Stomach (tissue), 9 donors: ENCODE data around the gene TPRG1L. TPM values are rescaled to one million over a fixed set of nuclear protein-coding genes. Genes with fewer than 3 reads are reported as not detected.
A peak's percentile ranks its signal among the peaks of the same experiment; 100 is the strongest.

Experiments used
- DNase-seq, 2 donors: peaks; one replicate each; pipeline versions ENCODE4 v3.0.0 to v3.0.0-alpha.2; 2013 to 2019
- H3K27ac ChIP-seq, 5 donors: fragments of 200-600 bp in 4 of 5; sonication (generic) in 4 of 5; one replicate each; pipeline ENCODE4 v1.5.1; 2013 to 2019; ENCODE audit warnings: mild to moderate bottlenecking in 1 of 5, moderate library complexity in 1 of 5
- H3K27me3 ChIP-seq, 3 donors: fragments of 200-600 bp; sonication (generic); one replicate each; pipeline ENCODE4 v1.5.1; 2017 to 2019; ENCODE audit warnings: mixed run types in 1 of 3
- H3K36me3 ChIP-seq, 4 donors: fragments of 200-600 bp; sonication (generic); 1 replicate in 3 of 4; 2 replicates in 1 of 4; pipeline ENCODE4 v1.5.1; 2016 to 2019
- H3K4me1 ChIP-seq, 4 donors: fragments of 200-600 bp; sonication (generic); one replicate each; pipeline ENCODE4 v1.5.1; 2016 to 2019
- H3K4me3 ChIP-seq, 4 donors: fragments of 200-600 bp; sonication (generic) in 3 of 4; one replicate each; pipeline ENCODE4 v1.5.1; 2016 to 2019; ENCODE audit warnings: mild to moderate bottlenecking in 1 of 4
- H3K9me3 ChIP-seq, 4 donors: fragments of 200-600 bp; sonication (generic); one replicate each; pipeline ENCODE4 v1.5.1; 2016 to 2019
- EP300 ChIP-seq: sonication (generic); formaldehyde crosslinking; IDR thresholded peaks from one replicate; pipeline ENCODE4 v1.6.1; 2017; ENCODE audit warnings: antibody characterized with exemption
- POLR2A ChIP-seq, 4 donors: fragments of 450-650 bp; IDR thresholded peaks; one replicate each; pipeline ENCODE4 v1.6.1; 2016; ENCODE audit warnings: antibody characterized with exemption in 4 of 4, control low read depth in 2 of 4, mild to moderate bottlenecking in 1 of 4, moderate library complexity in 1 of 4
- POLR2AphosphoS5 ChIP-seq, 3 donors: sonication (generic); formaldehyde crosslinking; IDR thresholded peaks; one replicate each; pipeline ENCODE4 v1.6.1; 2016; ENCODE audit warnings: antibody characterized with exemption in 3 of 3
- WGBS, 5 donors: extraction: QIAGEN DNeasy Blood & Tissue Kit in 3 of 5; methylation state at CpG; one replicate each; pipeline versions ENCODE4 v1.1.5 to v1.1.7; 2013 to 2018; 5-methylcytosine and 5-hydroxymethylcytosine counted together
- intact Hi-C: fragments of 100-400 bp; cut with DNase I; formaldehyde crosslinking; loops from one replicate; pipeline ENCODE4 v1.15.1; 2023; ENCODE audit warnings: low total_unique reads
- polyA plus RNA-seq, 3 donors: library from polyadenylated mRNA; stranded (reverse); fragments of 200-250 nt; gene quantifications; one replicate each; pipeline ENCODE4 v1.2.3, GENCODE V29; 2013
- total RNA-seq, 5 donors: library from RNA; depleted of rRNA; stranded (reverse); fragments of >200 nt; gene quantifications; one replicate each; pipeline versions ENCODE4 v1.1.0 to v1.2.3, GENCODE V29; 2014 to 2016
- TF ChIP-seq, protein P1 (sequence below), 7 experiments: fragments of 450-650 bp in 4 of 7; fragments of 200-600 bp in 3 of 7; sonication (generic) in 3 of 7; IDR thresholded peaks; one replicate each; pipeline ENCODE4 v1.5.1; 2016 to 2019; ENCODE audit warnings: antibody characterized with exemption in 7 of 7, control low read depth in 2 of 7, mild to moderate bottlenecking in 1 of 7
- donor health status: healthy with polysubstance abuse.
- donor health status: Bipolar disorder and iron deficiency.
- donor health status: healthy.

TPRG1L gene
- total and polyA plus RNA-seq, 8 donors = 21.6 to 60.0 (median 30.4) TPM

DNA sequence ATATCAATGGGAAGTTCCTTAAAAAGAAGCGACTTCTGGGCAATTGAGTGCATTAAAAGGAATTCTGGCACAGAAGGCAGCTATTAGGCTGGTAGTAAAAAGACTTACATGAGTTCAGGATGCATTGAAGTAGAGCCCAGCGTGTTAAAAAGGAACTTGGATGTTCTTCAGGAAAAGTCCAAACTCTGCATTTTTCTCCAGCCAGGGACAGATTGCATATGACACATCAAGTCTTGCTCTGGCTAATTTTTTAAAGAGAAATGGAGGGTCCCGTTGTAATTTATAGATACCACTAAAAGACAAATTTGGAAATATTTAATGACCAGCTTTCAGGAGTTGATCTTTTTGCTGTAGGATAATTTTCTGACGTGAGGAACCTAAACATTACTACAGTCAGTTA lies 1.2 kb downstream of the TPRG1L start:
- TF ChIP-seq, protein P1, sequence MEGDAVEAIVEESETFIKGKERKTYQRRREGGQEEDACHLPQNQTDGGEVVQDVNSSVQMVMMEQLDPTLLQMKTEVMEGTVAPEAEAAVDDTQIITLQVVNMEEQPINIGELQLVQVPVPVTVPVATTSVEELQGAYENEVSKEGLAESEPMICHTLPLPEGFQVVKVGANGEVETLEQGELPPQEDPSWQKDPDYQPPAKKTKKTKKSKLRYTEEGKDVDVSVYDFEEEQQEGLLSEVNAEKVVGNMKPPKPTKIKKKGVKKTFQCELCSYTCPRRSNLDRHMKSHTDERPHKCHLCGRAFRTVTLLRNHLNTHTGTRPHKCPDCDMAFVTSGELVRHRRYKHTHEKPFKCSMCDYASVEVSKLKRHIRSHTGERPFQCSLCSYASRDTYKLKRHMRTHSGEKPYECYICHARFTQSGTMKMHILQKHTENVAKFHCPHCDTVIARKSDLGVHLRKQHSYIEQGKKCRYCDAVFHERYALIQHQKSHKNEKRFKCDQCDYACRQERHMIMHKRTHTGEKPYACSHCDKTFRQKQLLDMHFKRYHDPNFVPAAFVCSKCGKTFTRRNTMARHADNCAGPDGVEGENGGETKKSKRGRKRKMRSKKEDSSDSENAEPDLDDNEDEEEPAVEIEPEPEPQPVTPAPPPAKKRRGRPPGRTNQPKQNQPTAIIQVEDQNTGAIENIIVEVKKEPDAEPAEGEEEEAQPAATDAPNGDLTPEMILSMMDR (IDR thresholded peaks at IDR 0.05) = no peak
- TF ChIP-seq POLR2A (IDR thresholded peaks at IDR 0.05) (no peak), POLR2AphosphoS5 (IDR thresholded peaks at IDR 0.05) (no peak), EP300 (no peak)
- no peaks in the 10 kb centered on the region for H3K9me3 ChIP-seq
- WGBS, 5 donors = 75 to 80% (median 79%) methylated on average over 4 of the region's 4 CpGs
- H3K27ac ChIP-seq = peak overlapping the region in 4 of 5 donors; percentile 87 to 94 (median 92)
- peaks cover 16 to 42% (median 33%) of the 10 kb centered on the region in 4 donors for H3K4me1 ChIP-seq
- H3K27me3 ChIP-seq = no peaks in the 10 kb centered on the region
- peaks cover 32 to 46% (median 43%) of the 10 kb centered on the region in 4 donors for H3K36me3 ChIP-seq
- H3K4me3 ChIP-seq = peak overlapping the region in 3 of 4 donors; percentile 92 to 99 (median 98)
- no peak for DNase-seq
- intact Hi-C loops = no loop called here

DNA sequence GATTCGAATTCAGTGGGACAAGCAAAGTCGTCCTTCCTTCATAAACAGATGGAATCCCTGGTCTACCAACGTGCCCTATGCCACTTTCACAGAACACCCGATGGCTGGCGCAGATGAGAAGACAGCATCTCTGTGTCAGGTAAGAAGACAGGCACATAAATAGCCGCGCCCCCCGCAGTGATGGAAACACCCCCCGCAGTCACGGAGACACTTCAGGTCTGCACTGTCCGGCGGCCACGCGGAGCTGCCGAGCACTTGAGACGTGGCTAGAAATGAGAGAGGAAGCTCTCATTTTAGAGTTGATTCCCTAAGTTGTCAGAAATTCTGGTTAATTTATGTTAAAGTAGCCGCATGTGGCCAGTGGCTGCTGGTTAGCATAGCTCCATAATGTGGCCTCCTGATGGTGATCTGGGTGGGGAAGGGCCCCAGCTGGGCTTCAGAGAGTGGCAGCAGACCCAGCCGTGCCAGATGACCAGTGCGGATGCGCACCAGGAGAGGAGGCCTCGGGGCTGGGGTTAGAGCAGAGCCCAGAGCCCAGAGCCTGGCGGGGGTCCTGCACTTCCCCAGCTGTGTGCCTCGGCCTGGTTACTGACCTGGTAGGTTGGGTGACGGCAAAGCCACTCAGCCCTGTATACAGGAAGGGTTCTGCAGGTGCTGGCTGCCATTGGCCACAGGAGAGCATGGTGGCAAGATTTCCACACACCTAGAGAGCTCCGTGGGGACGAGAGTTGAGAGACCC lies 2.9 kb downstream of the TPRG1L start:
- no peak for TF ChIP-seq EP300
- Histone ChIP-seq H3K4me3 (no peak overlapping the region), H3K27me3 (no peaks in the 10 kb centered on the region), H3K4me1 (peaks cover 16 to 29% (median 28%) of the 10 kb centered on the region in 4 donors), H3K36me3 (peaks cover 42 to 63% (median 59%) of the 10 kb centered on the region in 4 donors), H3K27ac (no peak overlapping the region), H3K9me3 (no peaks in the 10 kb centered on the region)
- intact Hi-C loops = no loop called here
- WGBS, 5 donors = 94 to 95% (median 95%) methylated on average over 25 to 26 of the region's 26 CpGs
- DNase-seq = no peak

DNA sequence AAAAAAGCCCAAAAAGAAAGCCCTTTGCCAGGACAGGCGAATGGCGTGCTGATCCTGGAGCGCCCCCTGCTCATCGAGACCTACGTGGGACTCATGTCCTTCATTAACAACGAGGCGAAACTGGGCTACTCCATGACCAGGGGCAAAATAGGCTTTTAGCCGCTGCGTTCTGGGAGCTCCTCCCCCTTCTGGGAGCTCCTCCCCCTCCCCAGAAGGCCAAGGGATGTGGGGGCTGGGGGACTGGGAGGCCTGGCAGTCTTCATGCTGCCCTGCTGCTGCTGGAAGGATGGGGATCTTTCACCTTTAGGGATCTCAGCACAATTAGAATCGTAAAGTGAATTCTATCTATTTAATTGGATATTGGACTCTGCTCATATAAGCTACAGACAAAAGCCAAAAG lies 3.6 kb downstream of the TPRG1L start:
- H3K27ac ChIP-seq = no peak overlapping the region
- H3K27me3 ChIP-seq = no peaks in the 10 kb centered on the region
- H3K4me3 ChIP-seq = no peak overlapping the region
- no peak for TF ChIP-seq POLR2AphosphoS5 (IDR thresholded peaks at IDR 0.05)
- no peak for TF ChIP-seq EP300
- TF ChIP-seq, protein P1 (IDR thresholded peaks at IDR 0.05) = no peak
- peaks cover 11 to 22% (median 21%) of the 10 kb centered on the region in 4 donors for H3K4me1 ChIP-seq
- H3K9me3 ChIP-seq = no peaks in the 10 kb centered on the region
- intact Hi-C loops = no loop called here
- H3K36me3 ChIP-seq = peaks cover 42 to 70% (median 67%) of the 10 kb centered on the region in 4 donors
- WGBS, 5 donors = 88 to 94% (median 91%) methylated on average over 10 of the region's 10 CpGs
- DNase-seq = no peak

DNA sequence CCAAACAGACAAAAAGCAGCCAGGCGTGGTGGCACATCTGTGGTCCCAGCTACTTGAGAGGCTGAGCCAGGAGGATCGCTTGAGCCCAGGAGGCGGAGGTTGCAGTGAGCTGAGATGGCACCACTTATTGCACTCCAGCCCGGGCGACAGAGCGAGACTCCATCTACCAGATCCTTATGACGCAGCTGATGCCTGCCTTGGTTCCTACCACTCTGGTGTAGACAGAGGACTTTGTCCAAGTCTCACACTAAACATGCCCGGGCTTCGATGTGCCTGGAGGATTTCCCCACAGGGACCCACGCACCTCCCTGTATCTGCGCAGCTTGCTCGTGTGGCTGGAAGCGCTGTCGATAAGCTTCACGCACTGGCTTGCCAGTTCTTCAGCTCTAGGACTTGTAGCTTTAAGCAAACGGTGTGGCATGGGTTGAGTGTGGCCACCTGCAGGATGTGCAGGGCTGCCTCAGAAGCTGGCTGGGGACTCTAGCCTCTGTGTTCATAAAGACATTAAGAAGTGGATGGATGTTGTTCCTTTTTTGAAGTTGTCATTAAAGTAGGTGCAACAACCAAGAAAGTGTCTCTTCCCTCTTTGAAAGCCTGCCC lies 4.8 kb downstream of the TPRG1L start:
- no peak for DNase-seq
- TF ChIP-seq POLR2AphosphoS5 (IDR thresholded peaks at IDR 0.05) (no peak), EP300 (no peak), POLR2A (IDR thresholded peaks at IDR 0.05) (no peak)
- TF ChIP-seq, protein P1 (IDR thresholded peaks at IDR 0.05) = no peak
- WGBS, 5 donors = 86 to 93% (median 91%) methylated on average over 6 to 16 of the region's 16 CpGs
- Histone ChIP-seq H3K27ac (no peak overlapping the region), H3K4me3 (no peak overlapping the region), H3K4me1 (peaks cover 5 to 14% (median 12%) of the 10 kb centered on the region in 4 donors), H3K36me3 (peaks cover 51 to 83% (median 79%) of the 10 kb centered on the region in 4 donors), H3K27me3 (no peaks in the 10 kb centered on the region), H3K9me3 (no peaks in the 10 kb centered on the region)
- intact Hi-C loops = no loop called here
